ENCODE results near the gene AK3. TPM values are rescaled to one million over a fixed set of nuclear protein-coding genes. Genes with fewer than 3 reads are reported as not detected.
A peak's percentile ranks its signal among the peaks of the same experiment; 100 is the strongest.

The AK3 gene
- total and polyA plus RNA-seq, 2 of the 8 experiments (the other 6 are each of a cell fraction or from before 2014, with no cell fraction given), result 8.9 to 30.0 TPM

DNA sequence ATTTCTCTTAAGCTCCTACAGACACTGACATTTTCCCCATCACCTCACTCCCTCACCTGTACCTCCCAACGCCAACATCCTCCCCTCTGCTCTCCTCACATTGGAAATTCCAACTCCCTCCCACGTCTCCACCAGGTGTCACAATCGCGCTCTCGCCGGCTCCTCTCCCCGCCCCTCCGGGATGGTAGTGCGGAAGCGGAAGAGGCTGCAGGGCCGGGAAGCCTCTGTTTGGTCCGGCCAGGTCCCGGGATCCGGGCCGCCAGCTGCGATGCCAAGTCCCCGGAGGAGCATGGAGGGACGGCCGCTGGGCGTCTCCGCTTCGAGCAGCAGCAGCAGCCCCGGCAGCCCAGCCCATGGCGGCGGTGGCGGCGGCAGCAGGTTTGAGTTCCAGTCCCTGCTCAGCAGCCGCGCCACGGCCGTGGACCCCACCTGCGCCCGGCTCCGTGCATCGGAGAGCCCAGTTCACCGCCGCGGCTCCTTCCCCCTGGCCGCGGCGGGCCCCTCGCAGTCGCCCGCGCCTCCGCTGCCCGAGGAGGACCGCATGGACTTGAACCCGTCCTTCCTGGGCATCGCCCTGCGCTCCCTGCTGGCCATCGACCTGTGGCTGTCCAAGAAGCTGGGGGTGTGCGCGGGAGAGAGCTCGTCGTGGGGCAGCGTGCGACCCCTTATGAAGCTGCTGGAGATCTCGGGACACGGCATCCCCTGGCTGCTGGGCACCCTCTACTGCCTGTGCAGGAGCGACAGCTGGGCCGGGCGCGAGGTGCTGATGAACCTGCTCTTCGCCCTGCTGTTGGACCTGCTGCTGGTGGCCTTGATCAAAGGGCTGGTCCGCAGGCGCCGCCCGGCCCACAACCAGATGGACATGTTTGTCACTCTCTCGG, 78.7 kb downstream of the AK3 start, which contains the start of gene PLPP6 (continued):
- TF ChIP-seq, protein P1, sequence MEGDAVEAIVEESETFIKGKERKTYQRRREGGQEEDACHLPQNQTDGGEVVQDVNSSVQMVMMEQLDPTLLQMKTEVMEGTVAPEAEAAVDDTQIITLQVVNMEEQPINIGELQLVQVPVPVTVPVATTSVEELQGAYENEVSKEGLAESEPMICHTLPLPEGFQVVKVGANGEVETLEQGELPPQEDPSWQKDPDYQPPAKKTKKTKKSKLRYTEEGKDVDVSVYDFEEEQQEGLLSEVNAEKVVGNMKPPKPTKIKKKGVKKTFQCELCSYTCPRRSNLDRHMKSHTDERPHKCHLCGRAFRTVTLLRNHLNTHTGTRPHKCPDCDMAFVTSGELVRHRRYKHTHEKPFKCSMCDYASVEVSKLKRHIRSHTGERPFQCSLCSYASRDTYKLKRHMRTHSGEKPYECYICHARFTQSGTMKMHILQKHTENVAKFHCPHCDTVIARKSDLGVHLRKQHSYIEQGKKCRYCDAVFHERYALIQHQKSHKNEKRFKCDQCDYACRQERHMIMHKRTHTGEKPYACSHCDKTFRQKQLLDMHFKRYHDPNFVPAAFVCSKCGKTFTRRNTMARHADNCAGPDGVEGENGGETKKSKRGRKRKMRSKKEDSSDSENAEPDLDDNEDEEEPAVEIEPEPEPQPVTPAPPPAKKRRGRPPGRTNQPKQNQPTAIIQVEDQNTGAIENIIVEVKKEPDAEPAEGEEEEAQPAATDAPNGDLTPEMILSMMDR (IDR thresholded peaks at IDR 0.05; ENCODE audit: control extremely low read depth in 1 of 3, insufficient read depth in 1 of 3, low read depth in 1 of 3, low read length in 3 of 3), result peak; percentile 55 to 58 (median 56)
- TF ChIP-seq NANOG (IDR thresholded peaks at IDR 0.05; ENCODE audit: insufficient read depth, low read depth, low read length, poor library complexity, severe bottlenecking), result no peak
- no peak for TF ChIP-seq RXRA (IDR thresholded peaks at IDR 0.05; ENCODE audit: insufficient read depth, low read depth, low read length)
- no peak for TF ChIP-seq CBX5 (IDR thresholded peaks at IDR 0.05; ENCODE audit: low read depth, low read length)
- no peak for TF ChIP-seq NRF1 (IDR thresholded peaks at IDR 0.05; ENCODE audit: low read depth, low read length)
- no peak for TF ChIP-seq SIX5 (IDR thresholded peaks at IDR 0.05; ENCODE audit: low read depth, low read length)
- TF ChIP-seq, protein P2, sequence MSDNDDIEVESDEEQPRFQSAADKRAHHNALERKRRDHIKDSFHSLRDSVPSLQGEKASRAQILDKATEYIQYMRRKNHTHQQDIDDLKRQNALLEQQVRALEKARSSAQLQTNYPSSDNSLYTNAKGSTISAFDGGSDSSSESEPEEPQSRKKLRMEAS (IDR thresholded peaks at IDR 0.05), result peak; percentile 40; the same call in 1 of the 2 replicates
- no peak for TF ChIP-seq ZNF274 (IDR thresholded peaks at IDR 0.05; ENCODE audit: borderline replicate concordance, extremely low read depth, low read length)
- TF ChIP-seq CHD1 (IDR thresholded peaks at IDR 0.05; ENCODE audit: low read depth, low read length), result no peak
- peak; percentile 40; the same call in 1 of the 2 replicates for TF ChIP-seq CREB1 (IDR thresholded peaks at IDR 0.05)
- no peak for TF ChIP-seq POLR2AphosphoS5 (IDR thresholded peaks at IDR 0.05; ENCODE audit: low read depth, low read length)
- TF ChIP-seq POLR2A (IDR thresholded peaks at IDR 0.05; ENCODE audit: control extremely low read depth in 1 of 2, low read depth in 2 of 2, low read length in 2 of 2), result peak; percentile 34 to 70

All from H1 (cell line).